ENCODE measurements around the gene IGF2R.

Gene IGF2R

DNA sequence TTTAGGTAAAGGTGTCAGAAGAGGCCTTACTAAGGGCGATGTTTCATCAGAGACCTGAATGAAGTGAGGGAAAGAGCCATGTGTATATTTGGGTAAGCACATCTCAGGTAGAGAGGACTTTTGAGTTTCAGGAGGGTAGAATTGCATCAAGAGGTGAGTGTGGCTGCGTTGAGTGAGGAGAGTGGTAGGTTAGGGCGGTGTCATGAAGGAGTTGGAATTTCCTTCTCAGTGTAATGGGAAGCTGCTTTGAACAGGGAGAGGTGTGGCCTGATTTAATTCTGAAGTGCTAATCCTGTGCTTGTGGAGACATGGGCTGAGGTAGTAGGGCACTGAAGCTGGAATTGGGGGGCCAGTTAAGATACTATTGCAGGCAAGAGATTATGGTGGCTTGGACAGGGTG lies 53.9 kb downstream of the IGF2R start:
- TF ChIP-seq, protein P1, sequence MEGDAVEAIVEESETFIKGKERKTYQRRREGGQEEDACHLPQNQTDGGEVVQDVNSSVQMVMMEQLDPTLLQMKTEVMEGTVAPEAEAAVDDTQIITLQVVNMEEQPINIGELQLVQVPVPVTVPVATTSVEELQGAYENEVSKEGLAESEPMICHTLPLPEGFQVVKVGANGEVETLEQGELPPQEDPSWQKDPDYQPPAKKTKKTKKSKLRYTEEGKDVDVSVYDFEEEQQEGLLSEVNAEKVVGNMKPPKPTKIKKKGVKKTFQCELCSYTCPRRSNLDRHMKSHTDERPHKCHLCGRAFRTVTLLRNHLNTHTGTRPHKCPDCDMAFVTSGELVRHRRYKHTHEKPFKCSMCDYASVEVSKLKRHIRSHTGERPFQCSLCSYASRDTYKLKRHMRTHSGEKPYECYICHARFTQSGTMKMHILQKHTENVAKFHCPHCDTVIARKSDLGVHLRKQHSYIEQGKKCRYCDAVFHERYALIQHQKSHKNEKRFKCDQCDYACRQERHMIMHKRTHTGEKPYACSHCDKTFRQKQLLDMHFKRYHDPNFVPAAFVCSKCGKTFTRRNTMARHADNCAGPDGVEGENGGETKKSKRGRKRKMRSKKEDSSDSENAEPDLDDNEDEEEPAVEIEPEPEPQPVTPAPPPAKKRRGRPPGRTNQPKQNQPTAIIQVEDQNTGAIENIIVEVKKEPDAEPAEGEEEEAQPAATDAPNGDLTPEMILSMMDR (IDR thresholded peaks at IDR 0.05; ENCODE audit: insufficient read depth, low read depth, low read length, missing control alignments): no peak
- no peak overlapping the region for H3K4me3 ChIP-seq (ENCODE audit: low read depth, low read length)
- DNase-seq (ENCODE audit: low read depth): no peak

DNA sequence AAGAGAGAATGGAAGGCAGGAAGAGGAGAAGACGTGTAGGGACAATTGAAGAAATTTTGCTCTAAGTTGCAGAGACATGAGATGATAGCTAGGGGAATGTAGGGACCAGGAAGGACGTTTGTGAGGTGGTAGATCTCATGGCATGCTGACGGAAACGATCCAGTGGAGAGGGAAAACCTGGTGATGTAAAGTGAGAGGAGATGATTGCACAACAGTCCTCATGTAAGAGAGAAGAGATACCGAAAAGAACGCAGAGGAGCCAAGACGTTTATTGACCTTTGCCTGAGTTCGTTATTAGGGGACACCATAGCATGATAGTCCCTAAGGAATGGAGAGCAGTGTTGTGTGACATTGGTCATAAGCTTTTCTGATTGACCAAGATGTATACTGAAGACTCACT lies 55.3 kb downstream of the IGF2R start:
- H3K4me3 ChIP-seq (ENCODE audit: low read depth, low read length): no peak overlapping the region
- no peak for DNase-seq (ENCODE audit: low read depth)
- TF ChIP-seq, protein P1 (IDR thresholded peaks at IDR 0.05; ENCODE audit: insufficient read depth, low read depth, low read length, missing control alignments): no peak

DNA sequence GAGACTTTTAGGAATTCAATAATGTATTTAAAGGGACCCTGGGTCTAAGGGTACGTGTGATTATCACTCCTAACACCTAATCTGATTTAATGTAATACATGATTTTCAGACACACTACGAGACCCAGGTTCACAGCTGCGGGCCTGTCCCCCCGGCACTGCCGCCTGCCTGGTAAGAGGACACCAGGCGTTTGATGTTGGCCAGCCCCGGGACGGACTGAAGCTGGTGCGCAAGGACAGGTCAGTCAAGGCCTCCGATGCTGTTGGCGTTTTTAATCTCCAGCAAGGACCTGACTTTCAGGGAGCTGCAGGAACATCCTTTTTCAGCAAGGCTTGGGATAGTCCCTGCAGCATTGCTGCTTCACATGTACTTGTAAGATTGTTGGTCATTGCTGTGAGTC lies 58.2 kb downstream of the IGF2R start:
- no peak for DNase-seq (ENCODE audit: low read depth)
- TF ChIP-seq, protein P1 (IDR thresholded peaks at IDR 0.05; ENCODE audit: insufficient read depth, low read depth, low read length, missing control alignments): no peak

DNA sequence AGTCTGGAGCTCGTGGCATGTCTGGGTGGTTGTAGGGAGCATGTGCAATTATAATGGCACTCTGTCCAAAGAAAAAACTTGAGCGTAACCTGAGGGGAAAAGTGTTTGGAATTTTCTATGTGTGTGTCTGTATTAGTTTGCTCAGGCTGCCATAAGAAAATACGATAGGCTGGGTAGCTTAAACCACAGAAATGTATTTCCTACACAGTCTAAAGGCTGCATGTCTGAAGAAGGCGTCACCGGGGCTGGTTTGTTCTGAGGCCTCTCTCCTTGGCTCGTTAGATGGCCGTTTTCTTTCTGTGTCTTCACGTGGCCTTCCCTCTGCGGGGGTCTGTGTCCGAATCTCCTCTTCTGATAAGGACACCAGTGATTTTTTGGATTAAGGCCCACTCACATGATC lies 59.0 kb downstream of the IGF2R start:
- no peak for DNase-seq (ENCODE audit: low read depth)
- TF ChIP-seq, protein P1 (IDR thresholded peaks at IDR 0.05; ENCODE audit: insufficient read depth, low read depth, low read length, missing control alignments): no peak
- no peak overlapping the region for H3K4me3 ChIP-seq (ENCODE audit: low read depth, low read length)

More for the DNA sequence above, 58.2 kb downstream of the IGF2R start:
- H3K4me3 ChIP-seq (ENCODE audit: low read depth, low read length): no peak overlapping the region

DNA sequence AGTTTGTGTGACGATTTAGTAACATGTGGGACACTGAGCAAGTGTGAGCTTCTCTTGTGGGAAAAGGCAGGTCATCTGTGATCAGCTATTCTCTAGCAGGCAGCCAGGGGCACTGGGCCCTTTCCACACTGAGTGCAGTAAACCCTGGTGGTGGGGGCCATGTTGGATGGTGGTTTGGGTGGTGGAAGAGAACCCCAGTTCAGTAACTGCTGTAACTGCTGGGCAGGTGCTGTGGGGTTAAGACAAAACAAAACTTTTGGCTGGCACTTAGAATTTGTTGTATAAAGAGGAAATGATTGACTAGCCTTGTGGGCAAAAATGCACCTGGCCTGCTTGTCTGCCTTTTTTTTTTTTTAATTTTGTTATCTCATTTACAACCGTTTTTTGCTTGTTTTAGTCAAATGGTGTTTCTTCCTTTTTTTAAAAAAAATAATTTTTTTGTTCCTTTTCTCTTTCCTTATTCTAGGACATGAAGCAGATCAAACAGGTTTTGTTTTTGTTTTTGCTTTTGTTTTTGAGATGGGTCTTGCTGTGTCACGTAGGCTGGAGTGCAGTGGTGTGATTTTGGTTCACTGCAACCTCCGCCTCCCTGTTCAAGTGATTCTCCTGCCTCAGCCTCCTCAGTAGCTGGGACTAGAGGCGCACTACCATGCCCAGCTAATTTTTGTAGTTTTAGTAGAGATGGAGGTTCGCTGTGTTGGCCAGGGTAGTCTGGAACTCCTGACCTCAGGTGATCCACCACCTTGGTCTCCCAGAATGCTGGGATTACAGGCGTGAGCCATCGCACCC lies 59.8 kb downstream of the IGF2R start:
- no peak overlapping the region for H3K4me3 ChIP-seq (ENCODE audit: low read depth, low read length)
- peak; percentile 15 for DNase-seq (ENCODE audit: low read depth)
- TF ChIP-seq, protein P1 (IDR thresholded peaks at IDR 0.05; ENCODE audit: insufficient read depth, low read depth, low read length, missing control alignments): no peak

DNA sequence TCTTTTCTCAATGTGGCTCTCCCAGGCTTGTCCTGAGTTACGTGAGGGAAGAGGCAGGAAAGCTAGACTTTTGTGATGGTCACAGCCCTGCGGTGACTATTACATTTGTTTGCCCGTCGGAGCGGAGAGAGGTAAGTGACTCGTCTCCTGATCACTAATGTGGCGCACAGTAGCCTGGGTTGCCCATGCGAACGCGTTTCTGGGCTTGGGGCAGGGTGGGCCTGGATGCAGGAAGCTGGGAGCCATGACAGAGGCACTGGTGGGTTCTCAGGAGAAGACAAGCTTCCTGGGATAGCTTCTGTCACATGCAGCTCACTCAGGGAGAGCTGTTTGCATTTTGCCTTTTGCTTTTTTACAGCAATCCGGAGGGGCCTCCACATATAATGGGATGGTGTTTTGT lies 60.6 kb downstream of the IGF2R start:
- no peak for DNase-seq (ENCODE audit: low read depth)
- H3K4me3 ChIP-seq (ENCODE audit: low read depth, low read length): no peak overlapping the region
- TF ChIP-seq, protein P1 (IDR thresholded peaks at IDR 0.05; ENCODE audit: insufficient read depth, low read depth, low read length, missing control alignments): no peak

DNA sequence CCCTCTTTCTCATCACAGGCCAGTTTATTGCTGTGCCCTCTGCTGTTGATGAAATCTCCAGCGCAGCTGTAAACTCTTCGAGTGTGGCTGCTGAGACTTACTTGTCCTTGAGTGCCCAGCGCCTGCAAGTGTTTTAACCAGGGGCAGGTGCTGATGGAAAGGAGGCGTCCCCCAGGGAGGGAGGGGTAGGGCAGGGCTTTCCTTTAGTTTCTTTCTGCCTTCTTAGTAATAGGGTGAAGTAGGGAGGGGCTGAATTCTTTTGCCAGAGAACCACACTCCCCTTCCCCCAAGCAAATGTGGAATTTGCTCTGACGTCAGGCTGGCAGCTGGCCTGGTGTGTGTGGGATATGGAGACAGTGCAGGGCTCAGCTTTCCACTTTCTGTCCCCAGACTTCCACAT lies 61.2 kb downstream of the IGF2R start:
- DNase-seq (ENCODE audit: low read depth): no peak
- TF ChIP-seq, protein P1 (IDR thresholded peaks at IDR 0.05; ENCODE audit: insufficient read depth, low read depth, low read length, missing control alignments): no peak
- no peak overlapping the region for H3K4me3 ChIP-seq (ENCODE audit: low read depth, low read length)

All from GM12865 (cell line).